Progenitor cell of endocrine pancreas (in vitro differentiated cells): ENCODE measurements around the gene CCDC85B. TPM values are rescaled to one million over a fixed set of nuclear protein-coding genes. Genes with fewer than 3 reads are reported as not detected.

Experiments used
- DNase-seq: peaks from one replicate; pipeline ENCODE4 v3.0.0; 2021; ENCODE audit warnings: low spot score; ENCODE audit not compliant: unreplicated experiment
- H3K27ac Mint-ChIP-seq: 2 replicates; pipeline ENCODE4 v1.8.0; 2021; ENCODE audit warnings: mild to moderate bottlenecking, moderate library complexity, mixed read lengths
- H3K27me3 Mint-ChIP-seq: 2 replicates; pipeline ENCODE4 v1.8.0; 2021; ENCODE audit warnings: mixed read lengths
- H3K36me3 Mint-ChIP-seq: 2 replicates; pipeline ENCODE4 v1.8.0; 2022; ENCODE audit warnings: mixed read lengths; ENCODE audit not compliant: insufficient read depth
- H3K4me1 Mint-ChIP-seq: 2 replicates; pipeline ENCODE4 v1.8.0; 2021; ENCODE audit warnings: low read depth, mixed read lengths
- H3K4me3 Mint-ChIP-seq: 2 replicates; pipeline ENCODE4 v1.8.0; 2021; ENCODE audit warnings: low read depth, mild to moderate bottlenecking, moderate library complexity, mixed read lengths
- H3K9me3 Mint-ChIP-seq: 2 replicates; pipeline ENCODE4 v1.8.0; 2021; ENCODE audit warnings: low read depth, mixed read lengths
- total RNA-seq: library from RNA; stranded (reverse); gene quantifications from 2 replicates; pipeline ENCODE4 v1.2.1, GENCODE V29; 2021
- TF ChIP-seq, protein P1 (sequence below): fragments of 200-600 bp; sonication (generic); IDR thresholded peaks from one replicate; pipeline ENCODE4 v1.5.0; 2021; ENCODE audit warnings: antibody characterized with exemption, mild to moderate bottlenecking; ENCODE audit not compliant: unreplicated experiment

CCDC85B gene
- total RNA-seq, 1 donor from 2014 or later, result 7.4 TPM

DNA sequence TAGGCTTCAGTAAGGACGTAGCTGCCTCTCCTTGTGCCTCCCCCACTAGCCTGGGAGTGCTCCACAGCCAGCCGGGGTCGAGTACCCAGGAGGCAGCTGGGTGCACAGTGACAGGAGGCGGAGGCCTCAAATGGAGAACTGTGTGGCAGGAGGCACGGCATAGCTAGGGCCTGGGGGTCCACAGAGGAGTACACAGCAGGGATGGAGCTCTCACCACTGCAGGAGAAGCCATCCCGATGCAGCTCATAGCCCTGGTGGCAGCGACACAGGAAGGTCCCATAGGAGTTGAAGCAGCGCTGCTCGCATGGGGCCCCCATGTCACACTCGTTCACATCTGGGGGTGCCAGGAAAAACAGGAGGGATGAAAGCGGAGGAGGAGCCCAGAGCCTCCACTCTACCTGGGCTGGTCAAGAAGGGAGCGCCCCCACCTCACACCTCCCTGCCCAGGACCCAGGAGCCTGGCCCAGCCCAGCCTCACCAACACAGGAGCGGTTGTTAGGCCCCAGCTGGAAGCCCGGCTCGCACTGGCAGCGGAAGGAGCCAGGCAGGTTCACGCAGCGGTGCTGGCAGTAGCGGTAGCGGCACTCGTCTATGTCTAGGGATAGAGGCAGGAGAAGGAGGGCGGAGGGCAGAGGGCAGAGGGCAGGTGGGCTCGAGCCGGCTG lies 20.7 kb upstream of the CCDC85B start:
- H3K36me3 Mint-ChIP-seq, result peaks cover 8% of the 10 kb centered on the region
- H3K9me3 Mint-ChIP-seq, result no peaks in the 10 kb centered on the region
- H3K27me3 Mint-ChIP-seq, result no peaks in the 10 kb centered on the region
- DNase-seq, result no peak
- no peak overlapping the region for H3K27ac Mint-ChIP-seq
- TF ChIP-seq, protein P1, sequence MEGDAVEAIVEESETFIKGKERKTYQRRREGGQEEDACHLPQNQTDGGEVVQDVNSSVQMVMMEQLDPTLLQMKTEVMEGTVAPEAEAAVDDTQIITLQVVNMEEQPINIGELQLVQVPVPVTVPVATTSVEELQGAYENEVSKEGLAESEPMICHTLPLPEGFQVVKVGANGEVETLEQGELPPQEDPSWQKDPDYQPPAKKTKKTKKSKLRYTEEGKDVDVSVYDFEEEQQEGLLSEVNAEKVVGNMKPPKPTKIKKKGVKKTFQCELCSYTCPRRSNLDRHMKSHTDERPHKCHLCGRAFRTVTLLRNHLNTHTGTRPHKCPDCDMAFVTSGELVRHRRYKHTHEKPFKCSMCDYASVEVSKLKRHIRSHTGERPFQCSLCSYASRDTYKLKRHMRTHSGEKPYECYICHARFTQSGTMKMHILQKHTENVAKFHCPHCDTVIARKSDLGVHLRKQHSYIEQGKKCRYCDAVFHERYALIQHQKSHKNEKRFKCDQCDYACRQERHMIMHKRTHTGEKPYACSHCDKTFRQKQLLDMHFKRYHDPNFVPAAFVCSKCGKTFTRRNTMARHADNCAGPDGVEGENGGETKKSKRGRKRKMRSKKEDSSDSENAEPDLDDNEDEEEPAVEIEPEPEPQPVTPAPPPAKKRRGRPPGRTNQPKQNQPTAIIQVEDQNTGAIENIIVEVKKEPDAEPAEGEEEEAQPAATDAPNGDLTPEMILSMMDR, result no peak
- peaks cover 7% of the 10 kb centered on the region for H3K4me1 Mint-ChIP-seq
- H3K4me3 Mint-ChIP-seq, result no peak overlapping the region

DNA sequence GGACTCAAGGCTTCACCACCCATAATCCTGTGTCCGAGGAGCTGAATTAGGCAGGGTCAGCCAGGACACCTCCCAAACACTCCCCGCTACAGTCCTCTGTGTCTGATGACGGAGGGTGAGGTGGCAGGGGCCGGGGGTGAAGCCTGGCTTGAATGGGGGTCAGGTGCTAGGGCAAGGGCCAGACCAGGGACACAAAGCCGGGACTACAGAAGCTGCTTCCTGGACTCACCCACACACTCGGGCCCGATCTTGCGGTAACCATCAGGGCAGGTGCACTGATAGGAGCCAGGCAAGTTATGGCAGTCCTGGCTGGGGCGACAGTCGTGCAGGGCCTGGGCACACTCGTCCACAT lies 20.2 kb upstream of the CCDC85B start:
- peaks cover 7% of the 10 kb centered on the region for H3K4me1 Mint-ChIP-seq
- H3K27me3 Mint-ChIP-seq, result no peaks in the 10 kb centered on the region
- H3K9me3 Mint-ChIP-seq, result no peaks in the 10 kb centered on the region
- DNase-seq, result no peak
- H3K27ac Mint-ChIP-seq, result no peak overlapping the region
- H3K36me3 Mint-ChIP-seq, result peaks cover 5% of the 10 kb centered on the region
- TF ChIP-seq, protein P1, result no peak
- peak overlapping the region; percentile 41 for H3K4me3 Mint-ChIP-seq

DNA sequence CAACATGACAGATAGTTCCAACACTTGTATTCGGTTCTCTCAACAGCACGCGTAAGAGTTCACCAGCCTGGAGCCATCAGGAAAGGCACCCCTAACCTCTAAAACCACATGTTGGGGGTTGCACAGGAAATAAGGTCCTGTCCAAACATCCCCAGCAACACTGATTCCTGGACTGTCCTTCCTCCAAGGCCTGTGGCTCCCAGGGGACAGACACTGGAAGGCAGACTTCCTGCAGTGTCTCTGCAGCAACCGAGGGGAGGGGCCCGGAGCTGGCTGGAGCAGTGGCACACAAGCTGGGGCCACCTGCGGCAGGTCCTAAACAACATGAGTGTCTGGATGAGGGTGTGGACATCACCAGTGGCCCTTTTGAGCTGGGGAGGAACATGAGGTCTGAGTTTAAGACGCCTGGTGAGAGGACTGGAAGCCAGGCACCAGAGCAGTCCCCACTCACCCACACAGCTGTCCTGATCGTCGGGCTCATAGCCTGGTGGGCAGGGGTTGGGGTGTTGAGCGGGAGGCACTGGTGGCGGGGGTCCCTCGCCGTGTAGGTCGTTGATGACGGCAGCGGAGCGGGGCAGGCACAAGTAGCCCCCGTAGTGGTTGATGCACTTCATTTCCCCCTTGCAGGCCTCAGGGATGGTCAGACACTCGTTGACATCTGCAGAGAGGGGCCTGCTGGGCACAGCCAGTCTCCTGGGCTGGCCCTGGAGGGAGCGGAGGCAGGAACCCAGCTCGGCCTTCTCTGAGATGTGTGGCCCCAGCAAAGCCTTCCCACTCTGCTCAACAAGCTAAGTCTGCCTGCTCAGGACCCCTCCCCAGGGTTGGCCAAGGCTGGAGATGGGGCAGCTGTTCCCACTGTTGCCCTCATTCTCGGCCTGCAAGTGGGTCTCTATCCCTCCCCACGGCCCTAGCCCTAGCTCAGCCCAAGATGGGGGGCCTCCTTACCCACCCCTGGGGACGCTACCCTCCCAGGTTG lies 19.5 kb upstream of the CCDC85B start:
- H3K27me3 Mint-ChIP-seq, result no peaks in the 10 kb centered on the region
- H3K4me1 Mint-ChIP-seq, result peaks cover 7% of the 10 kb centered on the region
- no peak for DNase-seq
- H3K27ac Mint-ChIP-seq, result no peak overlapping the region
- H3K4me3 Mint-ChIP-seq, result peak overlapping the region; percentile 73
- TF ChIP-seq, protein P1, result no peak
- H3K9me3 Mint-ChIP-seq, result no peaks in the 10 kb centered on the region
- H3K36me3 Mint-ChIP-seq, result peaks cover 5% of the 10 kb centered on the region

DNA sequence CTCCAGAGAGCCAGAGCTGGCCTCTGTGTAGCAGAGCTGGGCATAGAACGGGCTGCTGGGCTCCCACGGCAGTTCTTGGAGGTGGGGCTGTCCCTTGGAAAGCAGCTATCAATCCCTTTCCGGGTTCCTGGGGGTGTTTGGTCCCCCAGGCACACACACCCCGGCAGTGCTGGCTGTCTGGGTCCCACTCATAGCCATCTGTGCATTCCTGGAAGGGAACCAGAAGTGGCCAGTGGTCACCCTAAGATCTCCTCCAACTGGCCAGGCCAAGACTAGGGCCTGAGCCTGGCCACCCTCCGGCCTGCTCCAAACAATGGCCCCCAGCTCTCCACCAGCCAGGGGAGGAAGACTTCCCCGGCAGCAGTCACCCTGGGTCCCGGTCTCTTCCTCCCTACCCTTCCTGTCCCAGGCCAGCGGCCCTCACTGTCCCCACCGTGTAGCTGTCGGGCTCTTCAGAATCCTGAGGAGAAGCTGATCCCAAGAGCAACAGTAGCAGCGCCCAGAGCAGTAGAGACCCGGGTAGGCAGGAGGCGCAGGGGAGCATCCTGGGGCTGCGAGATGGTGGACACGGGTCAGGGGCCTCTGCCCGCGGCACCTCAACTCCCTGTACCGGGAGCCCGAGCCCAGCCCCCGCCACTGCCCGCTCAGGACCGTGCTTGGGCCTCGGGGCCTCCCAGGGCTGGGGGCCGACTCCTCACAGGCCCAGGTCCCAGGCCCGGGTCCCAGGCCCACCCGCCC lies 18.5 kb upstream of the CCDC85B start:
- DNase-seq, result peak; percentile 42
- Mint-ChIP-seq H3K27me3 (no peaks in the 10 kb centered on the region), H3K4me1 (peaks cover 7% of the 10 kb centered on the region)

More for the DNA sequence above, 18.5 kb upstream of the CCDC85B start:
- Mint-ChIP-seq H3K4me3 (peak overlapping the region; percentile 73), H3K9me3 (no peaks in the 10 kb centered on the region), H3K27ac (peak overlapping the region; percentile 79), H3K36me3 (peaks cover 4% of the 10 kb centered on the region)
- TF ChIP-seq, protein P1, result peak; percentile 28
